Stimulated activated CD4-positive, alpha-beta T cell treated with anti-CD3 and anti-CD28 coated beads, Interleukin-12 subunit alpha, Interleukin-12 subunit beta, amount 100 ng/mL, for 24 hours (primary cell): ENCODE measurements around the gene GFI1B.

Experiments
- DNase-seq, 2 experiments: peaks; one replicate each; pipeline ENCODE4 v3.0.0-alpha.2; 2020; ENCODE audit warnings: low read depth in 2 of 2

Gene GFI1B

GRCh38 chr9:133009906-133010582 is 31.6 kb downstream of the GFI1B start:
- DNase-seq, result no peak

- DNase-seq, result no peak
Measured at GRCh38 chr9:133014696-133015095, 36.2 kb downstream of the GFI1B start.

DNA sequence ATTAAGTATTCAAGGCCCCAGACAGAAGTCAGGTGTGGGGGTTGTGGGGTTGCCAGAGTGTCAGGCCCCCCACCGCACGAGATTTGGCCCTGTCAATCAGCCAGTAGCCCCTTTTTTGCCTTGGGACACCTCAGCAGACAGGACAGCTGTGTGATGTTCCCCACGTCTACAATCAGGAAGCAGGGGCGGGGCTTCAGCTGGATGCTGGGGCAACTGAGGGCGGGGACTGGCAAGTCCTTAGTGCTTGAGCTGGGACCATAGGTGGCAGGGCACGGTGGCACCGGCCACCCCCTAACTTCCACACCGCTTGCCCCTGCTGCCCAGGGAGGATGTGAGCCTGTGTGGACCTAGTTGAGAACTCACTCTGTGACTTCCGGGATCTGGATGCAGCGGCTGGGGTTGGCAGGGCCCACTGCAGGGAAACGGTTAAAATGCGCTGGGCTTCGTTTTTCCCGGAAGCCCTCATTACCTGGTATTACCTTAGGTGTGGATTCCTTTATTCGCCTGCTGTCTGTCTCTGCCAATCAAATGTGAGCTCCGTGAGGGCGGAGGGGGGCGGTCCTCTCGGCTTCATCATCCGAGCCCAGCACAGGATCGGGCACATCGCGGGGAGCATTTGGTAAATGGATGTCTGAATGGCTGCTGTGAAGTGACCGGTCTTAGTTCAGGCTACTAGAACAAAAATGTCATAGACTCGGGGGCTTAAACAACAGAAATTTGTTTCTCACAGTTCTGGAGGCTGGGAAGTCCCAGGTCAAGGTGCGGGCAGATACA is 44.8 kb downstream of the GFI1B start:
- peak in 1 of 2 experiments; percentile 59 for DNase-seq

GRCh38 chr9:133026426-133026825 is 47.9 kb downstream of the GFI1B start:
- no peak for DNase-seq

DNA sequence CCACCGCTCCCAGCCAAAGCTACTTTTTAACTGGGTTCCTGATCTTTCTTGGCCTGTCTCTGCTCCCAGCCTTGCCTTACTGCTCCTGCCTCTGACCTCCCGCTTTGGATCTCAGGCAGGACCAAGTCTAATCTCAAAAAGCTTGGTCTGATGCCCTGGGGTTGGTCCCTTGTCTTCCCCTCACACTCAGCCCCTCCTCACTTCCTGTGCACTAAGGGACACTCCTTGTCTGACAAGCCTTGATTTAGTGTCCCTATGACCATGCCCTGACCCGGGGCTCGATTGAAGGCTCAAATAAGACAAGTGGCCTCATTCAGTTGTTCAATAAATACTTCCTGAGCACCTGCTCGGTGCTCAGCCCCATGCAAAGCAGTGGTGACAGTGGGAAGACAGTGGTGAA is 48.6 kb downstream of the GFI1B start:
- DNase-seq, result no peak

DNA sequence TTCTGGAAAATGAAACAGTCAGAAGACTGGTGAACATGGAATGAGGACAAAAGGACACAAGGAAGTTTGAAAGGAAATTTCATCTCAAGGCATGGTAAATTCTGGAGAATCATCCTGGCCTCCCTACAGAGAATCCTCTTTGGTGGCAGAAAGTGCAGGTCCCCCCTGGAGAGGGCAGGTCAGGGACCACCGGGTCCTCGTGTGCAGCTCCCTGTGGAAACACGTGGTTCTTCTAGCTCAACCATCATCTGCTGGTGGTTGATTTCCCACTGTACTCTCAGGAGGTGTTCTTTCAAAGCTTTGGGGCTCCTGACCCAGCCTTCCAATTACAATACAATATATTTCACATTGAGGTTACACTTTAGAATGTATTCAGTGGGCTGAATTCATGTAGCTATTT is 49.7 kb downstream of the GFI1B start:
- no peak for DNase-seq

GRCh38 chr9:133029994-133030316 is 51.5 kb downstream of the GFI1B start:
- no peak for DNase-seq

DNA sequence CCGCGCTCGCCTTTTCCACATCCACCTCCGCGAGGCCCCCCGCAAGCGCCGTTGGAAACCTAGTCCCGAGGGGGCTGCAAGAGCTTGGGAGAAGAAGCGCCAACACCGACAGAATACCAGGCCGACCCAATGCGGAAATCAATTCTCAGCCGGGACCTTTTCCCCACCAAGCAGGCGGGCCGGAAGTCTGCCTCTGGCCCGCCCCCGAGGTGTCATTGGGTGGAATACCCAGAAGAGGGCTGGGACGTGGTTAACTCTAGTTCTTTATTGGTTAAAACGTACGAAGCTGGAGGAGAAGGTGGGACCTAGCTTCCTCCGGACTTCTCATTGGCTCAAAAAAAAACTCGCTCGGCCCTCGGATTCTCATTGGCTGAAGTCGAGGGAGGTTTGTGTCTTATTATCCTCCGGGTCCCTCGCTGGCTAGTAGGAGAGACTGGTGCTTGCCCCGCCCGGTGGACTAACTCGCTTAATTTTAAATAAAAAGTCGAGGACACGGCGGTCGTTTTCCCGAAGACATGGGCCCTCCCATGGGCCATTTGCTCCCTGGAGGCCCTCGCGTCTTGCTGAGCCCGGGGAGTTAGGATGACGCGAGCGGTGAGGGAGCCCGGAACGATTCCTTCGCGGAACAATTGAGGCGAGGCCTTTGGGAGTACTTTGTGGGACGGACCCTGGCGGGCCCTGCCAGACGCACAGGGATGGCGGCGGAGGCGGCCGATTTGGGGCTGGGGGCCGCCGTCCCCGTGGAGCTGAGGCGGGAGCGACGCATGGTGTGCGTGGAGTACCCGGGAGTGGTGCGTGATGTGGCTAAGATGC is 52.0 kb downstream of the GFI1B start, which contains the start of gene GTF3C5:
Gene GTF3C5 (plus strand): TSS at position 681 of the 813 bp plus-strand sequence. CDS start 15 bp downstream, at position 696.
- DNase-seq, result peak; percentile 76 to 89

GRCh38 chr9:133031130-133031422 is 52.6 kb downstream of the GFI1B start:
- no peak for DNase-seq

- no peak for DNase-seq
Measured at GRCh38 chr9:133031496-133031911, 53.0 kb downstream of the GFI1B start.

DNA sequence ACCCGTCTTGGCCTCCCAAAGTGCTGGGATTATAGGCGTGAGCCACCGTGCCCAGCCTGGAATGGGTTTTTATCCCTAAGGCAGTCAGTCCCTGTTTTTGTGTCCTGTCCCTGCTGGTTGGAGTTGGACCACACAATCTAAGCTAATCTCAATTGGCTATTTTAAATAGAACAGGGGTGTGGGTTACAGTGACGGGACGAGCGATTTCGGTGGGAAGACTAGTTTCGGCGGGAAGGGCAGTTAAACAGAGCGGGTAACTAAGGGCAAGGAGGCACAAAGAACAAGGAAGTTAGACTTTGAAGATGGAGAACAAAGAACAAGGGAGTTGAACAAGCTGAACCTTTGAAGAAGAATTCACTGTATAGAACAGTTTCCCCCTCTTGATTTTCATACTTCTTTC is 53.7 kb downstream of the GFI1B start:
- no peak for DNase-seq

DNA sequence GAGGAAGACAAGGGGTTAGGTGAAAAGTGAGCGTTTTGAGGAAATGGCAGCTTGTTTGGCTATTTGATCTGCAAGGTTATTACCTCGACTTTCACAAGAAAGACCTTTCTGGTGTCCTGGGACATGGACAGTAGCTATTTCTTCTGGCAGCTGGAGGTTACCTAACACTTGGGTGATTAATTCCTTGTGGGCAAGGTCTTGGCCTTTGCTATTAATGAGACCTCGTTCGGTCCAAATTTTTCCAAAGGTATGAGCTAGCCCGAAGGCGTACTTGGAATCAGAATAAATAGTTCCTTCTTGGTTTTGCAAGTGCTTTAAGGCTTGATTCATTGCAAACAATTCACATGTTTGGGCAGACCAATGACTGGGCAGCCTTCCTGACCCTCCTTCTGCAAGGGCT is 57.2 kb downstream of the GFI1B start:
- DNase-seq, result no peak

- DNase-seq, result no peak
Measured at GRCh38 chr9:133037775-133038515, 59.5 kb downstream of the GFI1B start.

DNA sequence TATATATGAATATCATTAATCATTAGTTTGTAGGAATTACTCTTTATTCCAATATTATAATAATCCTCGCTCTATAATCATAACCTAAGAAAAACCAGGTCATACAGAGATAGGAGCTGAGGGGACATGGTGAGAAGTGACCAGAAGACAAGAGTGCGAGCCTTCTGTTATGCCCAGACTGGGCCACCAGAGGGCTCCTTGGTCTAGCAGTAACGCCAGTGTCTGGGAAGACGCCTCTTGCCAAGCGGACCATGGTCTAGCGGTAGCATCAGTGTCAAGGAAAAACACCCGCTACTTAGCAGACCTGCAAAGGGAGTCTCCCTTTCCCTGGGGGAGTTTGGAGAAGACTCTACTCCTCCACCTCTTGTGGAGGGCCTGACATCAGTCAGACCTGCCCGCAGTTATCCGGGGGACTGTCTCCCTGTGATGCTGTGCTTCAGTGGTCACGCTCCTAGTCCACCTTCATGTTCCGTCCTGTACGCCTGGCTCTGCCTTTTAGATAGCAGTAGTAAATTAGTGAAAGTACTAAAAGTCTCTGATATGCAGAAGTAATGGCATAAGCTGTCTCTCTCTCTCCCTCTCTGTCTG is 62.5 kb downstream of the GFI1B start:
- DNase-seq, result peak in 1 of 2 experiments; percentile 32
